ENCODE measurements around the gene TMEM132D.

TMEM132D gene

GRCh38 chr12:129660946-129661345 is 242.9 kb downstream of the TMEM132D start:
- DNase-seq (ENCODE audit: low read depth): no peak

DNA sequence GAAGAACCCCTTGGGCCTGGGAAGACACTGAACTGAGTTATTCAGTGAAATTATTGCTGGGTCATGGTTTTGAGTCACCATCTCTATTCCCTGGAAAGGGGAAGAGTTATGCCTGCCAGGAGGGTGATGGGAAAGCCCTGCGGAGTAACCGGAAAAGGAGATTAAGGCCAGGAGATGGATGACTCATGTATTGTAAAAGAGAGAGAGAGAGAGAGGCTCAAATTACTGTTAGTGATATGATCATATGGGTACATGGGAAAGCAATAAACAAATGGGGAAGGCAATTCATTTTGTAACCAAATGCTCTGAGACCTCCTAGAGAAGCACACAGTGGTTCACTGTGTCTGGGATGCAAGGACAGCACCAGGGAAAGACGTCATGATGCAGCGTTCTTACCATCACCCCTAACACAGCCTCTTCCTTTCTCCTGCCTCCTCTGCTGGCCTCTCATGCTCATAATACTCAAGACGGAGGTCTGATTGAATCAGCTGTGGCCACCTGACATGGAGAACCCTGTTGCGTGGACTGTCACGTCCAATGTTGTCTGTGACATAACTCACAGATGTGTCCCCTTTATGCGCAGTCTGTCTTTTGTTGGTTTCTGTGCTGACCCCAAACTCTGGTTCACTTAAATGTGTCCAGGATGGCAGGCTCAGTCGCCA is 243.7 kb downstream of the TMEM132D start:
- peak; percentile 74 for DNase-seq (ENCODE audit: low read depth)

DNA sequence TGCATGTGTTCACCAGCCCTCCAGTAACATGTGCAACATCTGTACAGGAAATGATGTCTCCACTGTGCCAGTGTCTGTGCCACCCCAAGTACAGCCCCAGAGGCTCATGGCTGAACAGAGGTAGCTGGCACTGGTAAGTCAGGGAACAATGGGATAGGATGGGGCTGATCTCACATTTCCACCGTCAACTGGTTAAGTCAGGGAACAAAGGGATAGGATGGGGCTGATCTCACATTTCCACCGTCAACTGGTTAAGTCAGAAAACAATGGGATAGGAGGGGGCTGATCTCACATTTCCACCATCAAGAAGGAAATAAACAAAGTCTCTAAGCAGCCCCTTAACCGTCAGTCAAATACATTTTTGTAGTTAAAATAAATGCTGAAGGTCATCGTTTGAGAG is 246.6 kb downstream of the TMEM132D start:
- no peak for DNase-seq (ENCODE audit: low read depth)

GRCh38 chr12:129651951-129652350 is 251.9 kb downstream of the TMEM132D start:
- no peak for DNase-seq (ENCODE audit: low read depth)

DNA sequence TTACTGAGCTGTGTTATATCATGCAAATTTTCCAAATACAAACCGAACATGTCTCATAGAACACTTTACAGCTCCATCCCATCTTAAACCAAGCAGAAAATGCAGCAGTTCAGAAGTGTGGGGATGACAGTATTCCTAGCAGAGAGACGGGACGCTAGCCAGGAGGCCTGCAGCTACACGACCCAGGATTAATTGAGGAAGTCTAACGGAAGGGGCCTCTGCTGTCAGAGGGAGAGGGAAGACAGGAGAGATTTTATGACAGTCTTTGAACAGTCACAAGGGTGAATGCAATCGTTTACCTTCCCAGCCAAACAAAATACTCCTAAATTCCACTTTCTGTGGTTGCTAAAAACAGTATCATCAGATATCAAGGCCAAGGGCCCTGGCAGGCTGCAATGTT is 261.9 kb downstream of the TMEM132D start:
- DNase-seq (ENCODE audit: low read depth): no peak

DNA sequence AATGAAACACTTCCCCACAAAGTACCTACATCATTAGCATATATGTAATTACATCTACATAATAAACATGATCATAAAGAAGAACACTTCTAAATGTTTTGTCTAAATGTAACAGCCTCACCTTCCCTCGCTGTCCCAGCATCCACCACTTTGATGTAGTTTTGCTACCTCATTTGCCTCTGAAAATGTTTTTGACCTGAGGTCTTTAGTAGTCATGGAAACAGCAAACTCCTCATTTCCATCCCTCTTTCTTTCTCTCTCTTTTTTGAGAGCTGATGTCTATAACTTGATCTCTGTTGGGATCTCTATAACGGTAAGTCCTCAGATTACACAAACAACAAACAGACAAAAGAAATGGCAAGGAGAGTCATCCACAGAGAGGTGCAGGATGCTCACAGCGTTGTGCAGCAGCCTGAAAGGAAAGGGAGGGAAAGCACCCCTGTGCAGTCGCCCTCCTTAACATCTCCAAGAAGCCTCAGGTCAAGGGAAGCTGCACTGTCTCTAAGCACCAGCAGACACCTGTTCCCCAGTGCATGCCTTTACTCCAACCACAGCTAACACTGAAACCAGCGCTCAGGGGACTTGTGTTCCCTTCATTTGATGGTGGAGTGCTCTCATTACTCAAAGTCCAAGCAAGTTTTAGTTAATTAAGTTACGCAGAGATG is 268.7 kb downstream of the TMEM132D start:
- DNase-seq (ENCODE audit: low read depth): no peak

DNA sequence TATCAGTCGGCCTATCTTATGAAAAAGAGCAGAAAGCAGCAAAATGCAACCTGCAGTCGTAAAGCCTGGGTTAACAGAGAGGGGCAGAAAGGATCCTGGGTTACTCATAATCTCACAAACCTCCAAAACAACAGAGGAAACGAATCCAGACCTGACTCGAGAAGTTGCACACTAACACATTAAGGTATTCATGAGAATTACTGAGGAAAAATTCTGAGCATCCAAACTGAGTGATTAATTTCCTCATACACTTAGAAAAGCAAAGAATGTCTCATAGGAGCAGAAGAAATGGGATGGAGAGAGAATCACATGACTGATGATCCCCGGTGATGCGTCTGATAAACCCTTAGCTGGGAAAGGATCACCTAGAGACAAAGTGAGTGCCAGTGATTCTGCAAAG is 272.5 kb downstream of the TMEM132D start:
- DNase-seq (ENCODE audit: low read depth): no peak

GRCh38 chr12:129629901-129630300 is 273.9 kb downstream of the TMEM132D start:
- DNase-seq (ENCODE audit: low read depth): no peak

GRCh38 chr12:129622566-129622965 is 281.3 kb downstream of the TMEM132D start:
- no peak for DNase-seq (ENCODE audit: low read depth)

GRCh38 chr12:129619271-129619670 is 284.6 kb downstream of the TMEM132D start:
- DNase-seq (ENCODE audit: low read depth): no peak

DNA sequence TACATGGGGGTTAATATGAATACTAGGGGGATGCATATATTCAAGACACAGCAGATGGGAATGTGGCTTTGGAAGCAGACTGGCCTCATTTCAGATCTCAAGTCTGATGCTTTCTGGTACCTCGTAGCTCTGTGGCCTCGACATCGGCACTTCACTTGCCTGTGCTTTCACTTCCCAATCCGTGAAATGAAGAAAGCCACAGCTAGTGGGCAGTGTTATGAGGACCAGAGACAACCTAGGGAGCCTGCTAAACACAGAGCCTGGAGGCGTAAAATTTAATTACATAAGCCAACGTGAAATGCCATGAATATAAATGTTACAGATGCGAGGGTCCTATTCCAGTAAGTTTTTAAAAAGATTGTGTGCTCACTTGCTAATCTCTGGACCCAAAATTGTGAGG is 286.0 kb downstream of the TMEM132D start:
- no peak for DNase-seq (ENCODE audit: low read depth)

DNA sequence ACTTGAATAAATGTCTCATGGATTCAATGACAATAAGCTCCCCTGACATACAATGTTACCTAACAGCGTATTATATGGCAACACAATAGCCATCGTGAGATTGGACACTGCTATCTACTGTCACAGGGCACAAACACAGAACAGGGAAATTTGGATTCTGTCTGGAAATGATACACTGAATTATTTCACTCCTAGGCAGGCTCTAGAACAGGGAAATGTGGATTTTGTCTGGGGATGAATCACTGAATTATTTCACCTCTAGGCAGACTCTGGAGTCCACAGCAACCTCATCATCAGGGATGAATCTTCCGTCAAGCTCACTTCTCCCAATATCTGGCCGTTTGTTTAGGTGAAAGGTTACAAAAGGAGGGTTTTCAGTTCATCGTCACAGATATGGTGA is 288.8 kb downstream of the TMEM132D start:
- DNase-seq (ENCODE audit: low read depth): no peak

GRCh38 chr12:129614221-129614885 is 289.5 kb downstream of the TMEM132D start:
- no peak for DNase-seq (ENCODE audit: low read depth)

- no peak for DNase-seq (ENCODE audit: low read depth)
Measured at GRCh38 chr12:129613314-129613713, 290.5 kb downstream of the TMEM132D start.

GRCh38 chr12:129610601-129611120 is 293.2 kb downstream of the TMEM132D start:
- DNase-seq (ENCODE audit: low read depth): no peak

GRCh38 chr12:129607756-129608155 is 296.1 kb downstream of the TMEM132D start:
- DNase-seq (ENCODE audit: low read depth): no peak

DNA sequence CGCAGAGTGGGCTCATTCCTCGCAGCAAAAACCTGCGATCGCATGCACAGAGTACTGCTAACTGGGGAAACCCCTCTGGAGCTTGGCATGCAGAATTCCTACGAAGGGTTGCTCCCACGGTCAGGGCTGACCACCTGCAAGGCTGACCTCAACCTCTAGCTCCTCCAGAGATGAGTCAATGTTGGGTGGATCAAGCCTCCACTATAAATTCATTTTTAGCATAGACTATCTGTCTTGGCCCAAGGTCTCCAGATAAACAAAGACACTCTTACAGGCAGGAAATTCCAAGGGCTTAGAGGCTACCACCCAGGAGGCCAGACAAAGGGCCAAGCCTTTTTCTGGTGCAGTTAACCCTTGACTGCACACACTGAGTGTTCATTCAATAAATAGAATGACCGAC is 296.5 kb downstream of the TMEM132D start:
- DNase-seq (ENCODE audit: low read depth): peak; percentile 70

GRCh38 chr12:129606239-129606638 is 297.6 kb downstream of the TMEM132D start:
- no peak for DNase-seq (ENCODE audit: low read depth)

DNA sequence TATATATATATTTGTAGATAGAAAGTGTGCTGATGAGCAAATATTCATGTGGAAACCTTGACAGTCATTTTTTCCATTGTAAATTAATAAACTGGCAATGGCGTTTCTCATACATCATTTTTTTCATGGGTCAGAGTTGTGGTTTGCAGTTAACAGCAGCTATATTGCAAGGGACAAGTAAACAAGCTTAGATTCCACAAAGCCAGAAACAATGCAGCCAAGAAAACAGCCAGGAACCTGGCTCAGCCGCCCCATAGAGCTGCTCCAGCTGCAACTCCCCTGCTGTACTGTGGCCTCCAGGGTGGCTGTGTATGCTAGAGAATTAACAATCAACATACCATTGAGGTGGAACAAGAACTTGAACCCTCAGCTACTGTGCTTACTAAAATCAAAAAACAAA is 298.2 kb downstream of the TMEM132D start:
- no peak for DNase-seq (ENCODE audit: low read depth)

GRCh38 chr12:129604506-129604905 is 299.3 kb downstream of the TMEM132D start:
- DNase-seq (ENCODE audit: low read depth): no peak

GRCh38 chr12:129599406-129599805 is 304.4 kb downstream of the TMEM132D start:
- no peak for DNase-seq (ENCODE audit: low read depth)

DNA sequence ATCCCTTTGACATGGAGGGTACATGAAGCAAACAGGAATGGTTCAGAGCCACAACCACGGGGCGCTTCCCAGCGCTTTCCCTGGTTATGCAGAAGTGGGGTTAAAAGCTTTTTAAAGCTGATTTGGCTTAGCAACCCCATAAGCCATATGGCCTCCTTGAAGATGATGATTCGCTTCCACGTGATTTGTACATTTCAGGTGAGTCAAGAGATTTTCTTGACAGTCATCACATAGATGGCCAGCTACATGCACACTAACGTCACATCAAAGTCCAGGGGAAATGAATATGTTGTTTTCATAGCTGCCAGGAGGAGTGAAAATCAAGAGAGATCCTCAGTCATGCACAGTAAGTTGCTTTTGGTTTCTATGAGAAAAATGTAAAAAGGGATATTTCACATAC is 309.7 kb downstream of the TMEM132D start:
- DNase-seq (ENCODE audit: low read depth): no peak

GRCh38 chr12:129592449-129592848 is 311.4 kb downstream of the TMEM132D start:
- DNase-seq (ENCODE audit: low read depth): no peak
